ENCODE measurements around the gene ZRANB1.

The ZRANB1 gene

GRCh38 chr10:125017547-125018298 is 75.8 kb downstream of the ZRANB1 start:
- no peak overlapping the region for H3K4me3 ChIP-seq (ENCODE audit: low read depth, low read length)

DNA sequence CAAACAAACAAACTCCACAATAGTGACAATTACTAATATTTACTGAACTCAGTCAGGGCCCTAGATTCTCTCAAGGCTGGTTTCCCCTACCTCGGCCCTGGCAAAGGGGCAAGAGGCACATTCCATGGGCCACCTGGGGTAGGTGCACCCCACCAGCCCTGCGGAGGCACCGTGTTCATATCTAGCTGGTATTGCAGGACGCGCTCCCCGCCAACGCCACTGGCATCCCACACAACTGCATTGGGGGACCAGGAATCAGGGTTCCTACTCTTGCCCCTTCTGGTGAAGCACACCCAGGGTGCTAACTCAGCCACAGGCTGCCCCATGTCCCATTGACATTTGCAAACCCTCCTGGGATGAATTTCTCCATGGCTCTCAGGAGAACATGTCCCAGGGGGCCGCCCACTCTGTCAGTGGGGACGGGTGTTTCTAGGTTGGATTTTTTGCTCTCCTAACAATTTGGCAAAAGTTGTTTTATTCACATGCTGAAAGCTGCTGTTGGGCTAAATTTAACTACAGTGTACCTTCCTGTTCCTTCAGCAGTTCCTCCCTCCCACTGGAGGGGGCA is 76.7 kb downstream of the ZRANB1 start:
- no peak overlapping the region for H3K4me3 ChIP-seq (ENCODE audit: low read depth, low read length)

DNA sequence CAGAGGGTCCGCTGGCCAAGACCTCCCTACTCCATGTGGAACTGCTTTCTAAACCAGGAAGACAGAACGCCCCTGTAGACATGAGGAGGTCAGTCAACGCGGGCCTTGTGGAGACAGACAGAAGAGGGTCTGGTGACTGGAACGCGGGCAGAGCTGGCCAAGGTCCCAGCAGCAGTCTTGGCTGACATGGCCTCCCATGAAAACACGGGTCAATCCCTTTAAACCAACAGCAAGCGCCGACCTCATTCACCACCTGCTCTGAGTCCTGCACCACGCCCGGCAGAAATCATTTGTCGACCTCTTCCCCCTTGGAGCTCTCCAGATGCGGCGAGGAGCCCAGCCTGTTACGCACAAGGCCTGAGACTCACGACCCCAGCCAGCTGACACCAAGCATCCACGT is 78.5 kb downstream of the ZRANB1 start:
- H3K4me3 ChIP-seq (ENCODE audit: low read depth, low read length): no peak overlapping the region

- no peak overlapping the region for H3K4me3 ChIP-seq (ENCODE audit: low read depth, low read length)
Observed at GRCh38 chr10:125020871-125021270, 78.9 kb downstream of the ZRANB1 start.

DNA sequence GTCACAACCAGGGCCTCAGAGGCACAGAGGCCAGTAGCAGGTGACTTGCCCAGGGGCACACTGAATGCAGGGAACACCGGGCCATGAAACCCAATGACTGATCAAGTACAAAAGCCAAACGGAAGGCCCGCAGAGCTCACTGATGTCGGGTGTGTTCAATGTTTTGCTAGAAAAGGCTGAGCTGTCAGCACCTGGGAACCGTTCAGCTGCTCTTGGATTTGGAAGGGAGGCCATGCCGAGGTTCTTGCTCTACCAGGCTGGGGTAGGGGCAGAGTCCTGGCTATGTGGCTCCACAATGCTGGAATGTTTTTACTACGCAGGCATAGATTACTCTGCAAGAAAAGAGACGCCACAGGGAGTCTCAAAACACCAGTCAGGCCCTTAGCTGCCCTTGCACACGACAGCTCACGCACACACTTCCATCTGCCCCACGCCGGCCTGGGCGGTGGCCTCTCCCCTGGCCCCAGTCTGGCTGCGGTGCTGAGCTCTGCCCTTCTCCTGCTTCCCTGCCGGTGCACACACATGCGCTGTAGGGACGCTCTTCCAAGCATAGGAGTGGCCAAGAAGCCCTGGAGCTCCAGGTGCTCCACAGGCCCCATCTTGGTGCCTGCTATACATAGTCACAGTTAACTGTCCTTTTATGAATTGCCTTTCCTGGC is 79.9 kb downstream of the ZRANB1 start:
- no peak overlapping the region for H3K4me3 ChIP-seq (ENCODE audit: low read depth, low read length)

GRCh38 chr10:125022671-125023070 is 80.7 kb downstream of the ZRANB1 start:
- H3K4me3 ChIP-seq (ENCODE audit: low read depth, low read length): no peak overlapping the region

- no peak overlapping the region for H3K4me3 ChIP-seq (ENCODE audit: low read depth, low read length)
Observed at GRCh38 chr10:125023255-125023654, 81.3 kb downstream of the ZRANB1 start.

GRCh38 chr10:125023862-125024496 is 82.1 kb downstream of the ZRANB1 start:
- no peak overlapping the region for H3K4me3 ChIP-seq (ENCODE audit: low read depth, low read length)

- H3K4me3 ChIP-seq (ENCODE audit: low read depth, low read length): no peak overlapping the region
Observed at GRCh38 chr10:125024497-125025234, 82.7 kb downstream of the ZRANB1 start.

- H3K4me3 ChIP-seq (ENCODE audit: low read depth, low read length): no peak overlapping the region
Observed at GRCh38 chr10:125025341-125025740, 83.4 kb downstream of the ZRANB1 start.

- no peak overlapping the region for H3K4me3 ChIP-seq (ENCODE audit: low read depth, low read length)
Observed at GRCh38 chr10:125026036-125026931, 84.4 kb downstream of the ZRANB1 start.

DNA sequence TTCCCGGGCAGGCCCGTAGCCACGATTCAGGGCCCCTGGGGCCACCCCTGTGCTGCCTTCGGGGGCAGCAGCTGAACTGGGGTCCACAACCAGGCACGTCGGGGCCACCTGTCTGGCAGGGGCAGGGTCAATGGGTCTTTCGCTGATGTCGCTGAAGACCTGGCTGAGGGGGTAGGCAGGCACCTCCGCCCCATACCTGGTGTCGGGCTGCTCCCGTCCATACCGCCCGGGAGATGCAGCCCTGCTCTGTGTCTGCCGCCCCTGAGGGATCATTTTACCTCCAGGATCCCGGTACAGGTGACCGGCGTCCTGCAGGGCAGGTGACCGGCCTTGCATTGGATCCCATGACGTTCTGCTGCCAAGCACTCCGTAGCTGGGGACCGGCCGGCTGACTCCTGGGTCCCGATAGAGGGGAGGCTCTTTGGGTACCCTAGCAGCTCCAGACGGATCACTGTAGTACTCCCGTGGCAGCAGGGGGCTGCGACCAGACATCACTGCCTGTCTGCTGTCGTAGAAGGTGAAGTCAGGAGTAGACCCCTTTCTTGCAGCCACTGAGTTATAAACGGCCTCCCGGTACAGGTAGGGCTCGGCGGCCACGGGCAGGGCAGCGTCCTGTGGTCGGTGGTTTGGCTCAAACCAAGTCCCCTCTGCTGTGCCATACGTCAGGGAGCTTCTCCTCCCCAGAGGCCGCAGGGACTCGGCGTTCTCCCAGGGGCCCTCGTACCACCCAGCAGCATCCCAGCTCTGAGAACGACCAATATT is 85.2 kb downstream of the ZRANB1 start:
- H3K4me3 ChIP-seq (ENCODE audit: low read depth, low read length): no peak overlapping the region

- no peak overlapping the region for H3K4me3 ChIP-seq (ENCODE audit: low read depth, low read length)
Observed at GRCh38 chr10:125027871-125028869, 86.2 kb downstream of the ZRANB1 start.

DNA sequence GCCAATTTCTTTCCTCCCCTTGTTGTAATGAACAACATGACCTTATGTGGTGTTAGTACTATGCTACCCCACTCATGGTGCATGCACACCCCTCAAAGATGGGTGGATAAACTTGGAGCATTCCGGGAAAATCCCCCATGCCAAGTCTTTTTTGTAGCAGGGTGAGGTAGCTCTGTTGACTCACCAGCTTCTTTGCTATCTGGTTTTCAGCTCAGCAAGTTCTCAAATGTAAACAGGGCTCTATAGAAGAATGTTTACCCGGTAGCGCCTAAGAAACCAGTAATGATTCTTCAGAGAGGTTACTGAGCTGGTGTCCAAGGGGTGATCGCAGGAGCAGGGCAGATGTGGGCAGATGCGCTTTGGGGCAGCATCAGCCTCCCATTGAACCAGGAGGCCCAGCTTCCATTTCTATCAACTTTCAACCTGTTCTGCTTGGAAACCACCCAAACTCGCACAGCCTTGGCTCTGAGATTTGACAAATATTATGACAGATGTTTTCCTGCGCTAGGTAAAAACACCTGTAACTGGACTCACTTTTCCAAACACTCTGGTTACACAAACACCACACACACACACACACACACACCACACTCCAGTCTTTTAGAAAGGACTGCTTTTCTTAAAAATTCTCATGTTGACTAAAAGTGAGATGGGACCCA is 87.8 kb downstream of the ZRANB1 start:
- H3K4me3 ChIP-seq (ENCODE audit: low read depth, low read length): no peak overlapping the region

DNA sequence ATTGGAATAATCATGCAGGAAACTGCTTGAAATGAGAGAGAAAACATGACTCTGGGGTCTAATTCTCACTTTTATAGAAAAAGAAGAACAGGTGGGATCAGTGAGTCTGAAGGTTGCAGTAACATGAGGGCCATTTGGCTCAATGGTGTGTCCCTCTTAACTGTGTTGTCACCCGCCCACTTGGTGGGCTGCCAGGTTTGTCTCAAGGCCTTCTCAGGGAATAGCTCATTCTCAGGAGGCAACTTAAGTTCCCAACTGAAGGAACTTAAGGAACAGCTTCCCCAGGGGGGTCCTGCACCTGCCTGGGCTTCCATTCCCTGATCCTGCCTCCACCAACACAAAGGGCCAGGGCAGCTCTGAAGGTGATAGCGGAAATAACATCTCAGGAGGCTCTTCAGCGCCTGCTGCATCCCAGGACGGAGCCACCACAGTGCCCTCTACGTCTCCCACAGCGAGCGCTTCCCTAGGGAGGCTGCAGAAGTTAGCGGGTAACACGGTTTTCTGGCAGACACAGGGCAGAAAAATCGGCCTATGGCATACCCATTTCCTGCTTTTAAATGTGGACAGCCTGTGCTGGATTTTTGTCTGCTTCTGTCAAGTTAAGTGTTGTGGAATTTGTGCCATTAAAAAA is 88.8 kb downstream of the ZRANB1 start:
- no peak overlapping the region for H3K4me3 ChIP-seq (ENCODE audit: low read depth, low read length)

DNA sequence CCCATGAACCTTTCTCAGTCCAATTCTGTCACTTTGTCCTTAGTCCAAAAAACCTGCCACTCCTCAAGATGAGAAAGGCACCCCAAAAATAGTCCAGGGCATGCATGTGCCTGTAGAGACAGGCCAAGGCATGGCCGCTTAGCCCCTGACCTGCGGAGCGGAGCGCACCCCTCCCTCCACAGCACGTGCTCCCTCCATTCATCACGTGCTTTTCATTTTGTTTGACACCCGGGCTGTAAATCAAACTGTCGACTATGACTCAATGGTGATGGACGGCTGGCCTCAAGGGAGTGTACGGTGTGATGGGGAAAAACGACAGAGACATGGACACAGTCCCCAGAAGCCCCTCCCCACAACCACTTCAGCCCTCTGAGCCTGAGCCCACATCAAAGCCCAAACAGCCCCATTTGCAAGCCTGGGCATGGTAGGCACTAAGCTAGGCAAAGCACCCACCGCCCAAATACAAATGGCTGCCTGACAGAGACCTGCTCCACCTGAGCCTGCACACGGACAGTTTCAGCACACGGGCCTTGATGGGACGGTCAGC is 90.6 kb downstream of the ZRANB1 start:
- no peak overlapping the region for H3K4me3 ChIP-seq (ENCODE audit: low read depth, low read length)

All from iPS-11a (cell line).